HG02678 (cell line): ENCODE results near the gene BPIFB2.

Experiments
- ATAC-seq: cut with Tn5 transposase; IDR thresholded peaks from one replicate; pipeline ENCODE4 v1.9.1; 2021; ENCODE audit warnings: mild to moderate bottlenecking, moderate library complexity; ENCODE audit not compliant: unreplicated experiment

Gene BPIFB2

DNA sequence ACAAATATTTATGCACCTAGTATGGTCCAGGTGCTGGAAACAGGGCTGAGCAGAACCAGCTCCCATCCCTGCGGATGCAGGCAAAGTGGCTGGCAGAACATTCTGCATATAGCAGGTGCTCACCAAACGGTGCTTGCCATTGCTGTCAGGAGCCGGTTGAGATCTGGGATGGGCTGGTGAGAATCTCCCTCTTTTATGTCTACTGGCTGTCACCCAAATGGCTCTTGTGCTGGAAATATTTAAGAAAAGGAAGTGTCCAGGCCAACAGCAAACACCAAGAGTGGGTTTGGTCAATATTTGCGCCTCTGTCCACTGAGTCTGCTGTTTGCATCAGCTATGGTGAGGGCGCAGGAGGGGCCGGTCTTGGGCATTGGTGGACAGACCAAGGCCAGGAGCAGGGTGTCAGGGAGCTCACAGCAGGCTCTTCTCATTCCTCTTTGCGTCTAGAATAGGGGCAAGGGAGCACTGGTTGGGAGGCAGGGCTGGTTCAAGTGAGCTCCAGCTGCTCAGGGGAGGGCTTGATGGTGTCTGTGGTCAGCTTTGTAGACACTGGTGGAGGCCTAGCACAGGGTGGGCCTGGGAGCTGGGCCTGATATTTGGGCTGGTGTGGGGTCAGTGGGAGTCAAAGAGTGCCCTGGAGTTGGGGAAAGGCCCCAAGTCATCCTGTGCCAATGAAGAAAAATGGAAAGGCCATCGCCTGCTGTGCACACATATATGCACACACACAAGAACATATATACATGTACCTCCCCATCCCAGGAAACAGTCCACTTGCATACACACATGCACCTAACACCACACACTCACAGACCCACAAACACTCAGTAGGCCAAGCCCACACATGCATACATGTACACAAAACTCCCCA lies 1.4 kb upstream of the BPIFB2 start:
- ATAC-seq, result no peak

DNA sequence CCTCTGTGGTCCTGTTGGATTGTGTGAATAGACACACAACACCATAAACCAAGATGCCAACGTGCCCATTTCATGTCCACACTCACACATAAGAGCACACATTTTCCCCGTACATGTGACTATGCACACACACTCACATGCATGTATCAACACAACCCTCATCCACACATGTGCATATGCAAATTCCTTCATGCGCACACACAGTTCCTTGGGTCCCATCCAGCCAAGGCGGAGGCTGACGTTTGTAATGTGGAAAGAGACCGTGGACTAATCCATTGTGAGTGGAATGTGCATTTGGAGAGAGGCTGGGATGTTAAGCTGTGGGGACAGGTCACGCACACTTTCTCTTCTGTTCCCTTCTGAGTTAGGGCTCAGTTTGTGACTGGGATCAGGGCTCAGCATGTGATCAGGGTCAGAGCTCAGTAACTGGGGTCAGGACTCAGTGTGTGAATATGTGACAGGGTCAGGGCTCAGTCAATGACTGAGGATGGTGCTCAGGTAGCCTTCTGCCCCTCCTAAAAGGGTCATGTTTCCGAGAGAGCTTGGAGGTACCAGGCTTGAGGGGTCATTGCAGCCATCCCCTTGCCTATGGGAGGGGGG lies 628 bp upstream of the BPIFB2 start:
- no peak for ATAC-seq

DNA sequence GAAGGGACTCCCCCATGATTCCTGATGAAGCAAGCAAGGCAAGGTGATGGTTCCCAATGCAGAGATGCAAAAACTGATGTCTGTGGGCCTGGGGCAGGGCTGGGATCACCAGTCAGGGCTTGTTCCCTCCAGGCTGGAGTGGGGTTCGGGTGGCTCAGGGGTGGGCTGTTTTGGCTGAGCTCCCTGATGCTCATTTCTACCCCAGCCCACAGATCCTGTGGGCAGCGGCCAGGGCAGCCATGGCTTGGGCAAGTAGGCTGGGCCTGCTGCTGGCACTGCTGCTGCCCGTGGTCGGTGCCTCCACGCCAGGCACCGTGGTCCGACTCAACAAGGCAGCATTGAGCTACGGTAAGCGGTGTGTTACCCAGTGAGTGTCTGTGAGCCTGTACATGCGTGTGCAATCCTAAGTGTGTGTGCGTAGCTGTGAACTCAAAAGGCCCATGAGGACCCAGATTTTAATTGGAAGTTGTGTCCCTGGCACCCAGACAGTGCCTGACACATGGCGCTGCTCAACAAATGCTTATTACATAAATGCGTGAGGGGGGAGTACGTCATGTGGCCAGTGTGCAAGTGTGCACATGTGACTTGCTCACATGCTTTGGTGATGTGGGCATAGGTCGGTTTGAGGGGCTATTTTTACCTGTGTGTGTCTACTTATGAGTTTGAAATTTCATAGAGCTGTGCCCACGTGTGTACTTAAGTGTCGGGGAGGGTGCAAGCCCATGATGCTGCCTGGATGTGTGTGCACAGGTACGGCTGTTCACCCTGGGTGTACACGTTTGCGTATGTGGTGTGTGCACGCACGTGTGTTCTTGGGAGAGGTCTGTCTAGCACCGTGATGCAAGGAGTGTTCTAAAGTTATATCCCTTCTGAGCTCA lies 1.1 kb downstream of the BPIFB2 start:
- no peak for ATAC-seq

DNA sequence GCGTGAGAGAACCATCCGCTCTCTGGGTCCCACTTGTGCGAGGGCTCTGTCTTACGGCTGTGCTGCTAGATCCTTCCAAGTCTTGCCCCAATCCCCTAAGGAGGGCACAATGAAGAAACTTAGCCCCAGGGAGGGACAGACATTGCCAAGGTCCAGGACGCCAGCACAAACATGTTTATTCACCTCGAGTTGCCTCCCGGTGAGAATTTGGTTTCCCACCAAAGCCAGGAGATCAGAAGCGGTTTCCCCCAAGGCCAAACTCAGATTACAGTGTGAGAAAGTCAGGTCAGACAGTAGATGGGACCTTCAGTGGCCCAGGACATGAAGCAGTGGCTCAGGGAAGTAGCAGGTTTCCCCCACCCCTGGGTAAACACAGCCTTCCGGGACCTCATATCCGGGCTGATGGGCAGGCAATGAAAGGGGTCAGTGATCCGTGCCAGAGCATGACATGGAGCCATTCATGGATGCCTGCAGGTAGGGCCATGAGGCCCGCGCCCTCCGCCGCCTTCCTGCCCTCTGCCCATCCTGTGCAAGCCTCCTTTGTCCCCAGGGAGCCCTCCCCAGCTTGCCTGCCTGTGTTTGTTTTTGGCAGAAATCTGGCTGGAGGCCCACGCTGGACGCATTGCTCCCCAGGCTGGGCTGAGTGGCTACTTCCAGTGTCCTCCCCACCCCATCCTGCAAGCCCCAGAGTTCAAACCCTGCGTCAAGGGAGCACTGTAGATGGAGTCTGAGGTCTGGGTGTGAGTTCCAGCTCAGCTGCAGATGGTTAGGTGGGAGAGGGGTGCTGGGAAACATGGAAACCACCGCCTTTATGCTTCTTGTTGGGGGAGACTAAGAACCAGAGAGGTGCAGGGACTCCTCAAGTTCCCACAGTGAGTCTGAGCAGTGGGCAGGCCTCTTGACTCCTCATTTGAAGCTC lies 2.0 kb downstream of the BPIFB2 start:
- ATAC-seq, result no peak

DNA sequence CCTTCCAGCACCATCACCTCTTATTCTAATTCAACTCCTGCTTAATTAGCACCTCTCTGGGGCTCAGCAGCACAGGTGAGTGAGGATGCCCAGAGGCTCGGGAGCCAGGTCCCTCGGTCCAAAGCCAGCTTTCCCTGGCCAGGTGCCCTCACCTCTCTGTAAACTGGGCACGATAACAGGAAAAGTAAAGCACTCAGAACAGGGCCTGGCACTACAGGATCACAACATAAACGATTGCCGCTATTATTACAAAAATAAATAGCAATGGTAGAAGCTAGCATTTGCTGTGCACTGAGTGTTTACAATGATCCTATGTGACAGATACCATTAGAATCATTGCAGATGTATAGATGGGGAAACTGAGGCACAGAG lies 2.6 kb downstream of the BPIFB2 start:
- no peak for ATAC-seq

DNA sequence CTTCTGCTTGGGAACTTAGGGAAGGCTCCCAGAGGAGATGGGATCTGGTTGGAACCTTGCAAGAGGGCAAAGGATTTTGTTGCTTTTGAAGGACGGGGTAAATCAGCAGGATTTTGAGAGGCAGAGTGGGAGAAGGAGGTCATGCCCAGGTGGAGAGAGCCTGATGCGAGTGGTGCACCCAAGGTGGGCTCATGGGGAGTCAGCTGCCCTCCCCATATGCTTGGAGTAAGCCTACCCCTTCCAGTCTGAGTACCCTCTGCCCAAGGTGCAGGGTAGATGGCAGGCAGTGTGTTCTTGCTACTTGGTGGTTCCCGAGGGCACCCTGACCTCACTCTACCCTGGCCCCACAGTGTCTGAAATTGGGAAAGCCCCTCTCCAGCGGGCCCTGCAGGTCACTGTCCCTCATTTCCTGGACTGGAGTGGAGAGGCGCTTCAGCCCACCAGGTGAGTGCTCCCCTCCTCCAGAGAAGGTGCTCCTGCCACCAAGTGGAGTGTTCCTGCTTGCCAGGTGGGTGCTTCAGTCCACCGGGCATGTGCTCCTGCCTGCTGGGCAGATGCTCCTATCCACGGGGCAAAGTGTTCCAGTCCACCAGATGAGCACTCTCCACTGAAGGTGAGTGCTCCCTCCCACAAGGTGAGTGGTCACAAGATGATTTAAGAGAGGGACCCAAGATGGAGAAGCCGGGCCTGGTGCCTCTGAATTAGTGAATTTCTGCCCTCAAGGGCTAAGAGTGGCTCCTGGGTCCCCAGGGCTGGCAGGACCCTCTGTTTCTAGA lies 3.4 kb downstream of the BPIFB2 start:
- ATAC-seq, result no peak

DNA sequence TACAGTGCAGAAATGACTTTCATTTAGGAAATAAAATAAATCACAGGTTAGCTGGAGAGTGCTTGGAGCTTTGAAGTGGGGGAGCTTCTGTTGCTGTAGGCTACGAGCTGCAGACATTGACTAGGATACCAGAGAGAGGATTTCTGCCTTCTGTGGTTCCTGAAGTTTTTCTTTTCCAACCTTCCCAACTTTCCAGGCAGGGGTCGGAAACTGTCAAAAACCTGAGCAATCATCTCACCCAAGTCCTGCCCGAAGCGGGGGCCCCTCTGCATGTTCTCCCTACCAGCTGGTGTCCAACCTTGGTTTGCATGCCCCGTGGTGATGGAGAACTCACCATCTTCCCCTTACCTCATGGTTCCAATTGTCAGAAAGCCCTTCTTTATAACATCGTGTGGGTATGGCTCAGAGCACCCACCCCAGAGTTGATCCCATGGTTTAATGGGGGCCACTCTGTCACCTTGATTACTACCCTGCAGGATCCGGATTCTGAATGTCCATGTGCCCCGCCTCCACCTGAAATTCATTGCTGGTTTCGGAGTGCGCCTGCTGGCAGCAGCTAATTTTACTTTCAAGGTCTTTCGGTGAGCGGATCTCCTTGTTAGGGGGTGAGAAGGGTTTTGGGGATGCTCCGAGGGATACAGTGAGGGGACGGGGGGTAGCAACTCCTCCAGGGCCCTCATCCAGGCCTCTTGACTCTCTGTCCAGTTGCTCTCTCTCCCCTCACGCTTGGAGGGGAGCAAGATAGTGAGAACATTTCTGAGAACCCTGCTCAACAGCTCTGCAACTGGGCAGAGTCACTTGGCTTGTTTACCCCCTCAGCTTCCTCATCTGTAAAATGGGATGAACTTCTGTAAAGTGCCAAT lies 5.1 kb downstream of the BPIFB2 start:
- no peak for ATAC-seq

DNA sequence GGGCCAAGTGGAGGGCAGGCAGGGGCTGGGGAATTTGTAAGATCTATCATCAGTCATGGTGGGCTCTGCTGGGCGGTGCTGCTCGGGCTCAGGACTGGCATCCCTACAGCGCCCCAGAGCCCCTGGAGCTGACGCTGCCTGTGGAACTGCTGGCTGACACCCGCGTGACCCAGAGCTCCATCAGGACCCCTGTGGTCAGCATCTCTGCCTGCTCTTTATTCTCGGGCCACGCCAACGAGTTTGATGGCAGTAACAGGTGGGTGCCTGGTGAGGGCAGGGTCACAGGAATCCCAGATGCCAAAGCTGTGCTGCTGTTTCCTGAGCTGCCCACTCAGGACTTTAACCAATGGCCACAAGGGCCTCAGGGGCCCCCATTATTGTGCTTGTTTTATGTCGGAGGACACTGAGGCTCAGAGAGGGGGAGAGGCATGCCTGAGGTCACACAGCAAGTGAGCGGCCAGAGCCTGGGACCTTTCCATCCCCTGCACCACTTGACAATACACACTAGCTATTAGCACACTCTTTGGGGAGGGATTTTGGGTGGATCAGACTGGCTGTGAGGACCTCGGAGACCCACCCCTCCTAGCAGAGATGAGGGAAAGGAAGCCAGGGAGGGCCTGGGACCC lies 6.3 kb downstream of the BPIFB2 start:
- no peak for ATAC-seq

DNA sequence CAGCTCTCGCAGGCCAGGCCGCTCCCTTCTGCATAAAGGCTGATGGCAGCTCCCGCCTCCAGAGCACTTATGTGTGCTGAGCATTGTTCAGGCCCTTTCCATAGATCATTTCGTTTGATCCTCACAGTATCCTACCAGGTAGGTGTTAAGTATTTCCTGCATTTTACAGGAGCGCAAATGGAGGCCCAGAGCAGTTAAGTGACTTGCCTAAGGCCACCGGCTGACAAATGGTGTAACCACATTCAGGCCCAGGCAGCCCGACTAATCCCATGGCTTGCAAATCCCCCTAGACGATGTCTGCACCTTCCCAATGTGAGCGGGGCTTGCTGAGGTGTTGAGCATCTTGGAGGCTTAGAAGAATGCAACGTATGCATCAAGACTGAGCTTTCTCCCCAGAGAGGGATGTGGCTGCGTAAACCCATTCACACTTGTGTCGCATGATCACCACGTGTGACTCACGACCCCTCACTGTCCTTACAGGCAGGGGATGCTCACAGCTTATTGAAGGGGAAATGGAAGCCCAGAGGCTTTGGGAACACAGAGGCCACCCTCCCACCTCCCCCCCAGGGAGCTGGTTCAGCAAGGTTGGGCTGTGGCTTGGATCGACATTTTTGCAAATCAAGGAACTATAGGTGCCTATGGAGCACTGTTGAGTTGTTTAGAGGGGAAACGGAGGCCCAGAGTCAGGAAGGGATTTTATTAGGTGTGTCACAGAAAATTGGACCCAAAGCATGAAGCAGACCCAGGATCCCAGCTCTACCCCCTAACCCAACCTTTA lies 7.0 kb downstream of the BPIFB2 start:
- no peak for ATAC-seq

DNA sequence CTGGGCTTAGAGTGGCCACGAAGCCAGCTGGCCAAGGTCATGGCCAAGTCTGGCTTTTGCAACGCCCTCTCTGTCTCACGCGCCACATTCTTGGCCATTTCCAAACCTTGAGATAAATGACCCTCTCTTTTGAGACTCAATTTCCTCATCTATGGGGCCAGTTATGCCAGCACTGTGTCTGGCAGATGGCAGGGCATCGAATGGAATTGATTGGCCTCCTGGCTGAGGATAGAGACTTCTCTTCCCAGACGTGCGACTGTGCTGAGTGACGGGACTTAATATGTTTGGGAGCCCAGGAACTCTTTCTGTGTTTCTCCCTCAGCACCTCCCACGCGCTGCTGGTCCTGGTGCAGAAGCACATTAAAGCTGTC lies 7.6 kb downstream of the BPIFB2 start:
- ATAC-seq, result no peak

DNA sequence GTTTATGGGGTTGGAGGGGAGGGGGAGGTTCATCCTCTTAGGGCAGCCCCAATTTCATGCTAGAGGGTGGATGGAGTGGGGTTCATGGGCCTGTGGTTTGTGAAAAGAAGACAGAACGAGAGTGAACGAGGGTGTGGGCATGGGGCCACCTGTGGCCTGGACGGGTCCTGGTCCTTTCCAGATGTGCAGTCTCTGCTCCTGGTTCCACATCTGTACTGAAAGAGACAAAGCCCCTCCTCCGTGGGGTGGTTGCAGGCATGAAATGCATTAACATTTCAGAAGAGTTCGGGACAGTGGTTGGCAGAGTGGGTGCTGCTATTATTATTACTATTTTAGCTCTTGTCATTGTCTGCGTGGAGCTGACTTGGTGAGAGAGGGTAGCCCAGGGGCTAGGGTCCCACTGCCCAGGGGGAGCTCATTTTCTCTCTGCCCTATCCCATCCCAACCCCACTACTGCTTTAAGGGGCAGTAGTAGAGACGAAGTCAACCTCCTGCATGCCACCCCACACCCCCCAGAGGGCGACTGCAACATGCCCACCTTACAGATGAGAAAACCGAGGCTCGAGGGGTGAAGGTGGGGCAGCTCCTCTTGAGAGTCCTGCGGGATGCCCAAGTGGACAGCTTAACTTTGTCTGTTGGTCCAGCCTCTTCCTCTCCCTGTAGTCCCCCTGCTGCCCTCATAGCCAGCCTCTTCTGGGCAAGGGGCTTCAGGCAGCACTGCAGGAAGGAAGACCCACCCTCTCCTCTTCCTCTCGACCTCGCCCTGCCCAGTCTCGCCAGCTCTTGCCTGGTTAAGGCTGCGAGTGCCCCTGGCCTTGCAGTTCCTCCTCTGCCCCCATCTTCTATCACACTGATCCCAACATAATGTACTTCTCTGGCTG lies 8.4 kb downstream of the BPIFB2 start:
- ATAC-seq, result no peak

DNA sequence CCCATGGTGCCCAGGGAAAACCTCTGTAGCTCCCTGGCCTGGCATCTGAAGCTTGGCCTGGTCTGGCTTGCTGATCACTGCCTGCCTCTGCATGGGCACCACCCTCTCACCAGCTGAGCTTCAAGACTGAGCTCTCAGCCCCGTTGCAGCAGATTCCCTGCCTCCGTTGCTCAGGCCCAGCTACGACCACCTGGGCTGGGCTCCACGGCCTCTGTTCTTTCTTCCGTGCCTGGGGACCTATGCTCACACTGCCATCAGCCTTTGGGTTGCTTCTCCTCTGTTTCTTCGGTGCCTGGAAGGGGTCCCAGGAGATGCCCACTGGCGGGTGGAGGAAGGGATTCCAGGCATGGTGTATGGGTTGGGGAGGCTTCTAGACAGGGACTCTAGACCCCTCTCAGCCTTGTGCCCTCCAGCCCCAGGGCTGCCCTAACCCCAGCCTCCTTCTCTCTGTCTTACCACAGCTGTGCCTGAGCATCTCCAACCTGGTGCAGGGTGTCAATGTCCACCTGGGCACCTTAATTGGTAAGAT lies 9.1 kb downstream of the BPIFB2 start:
- ATAC-seq, result no peak

DNA sequence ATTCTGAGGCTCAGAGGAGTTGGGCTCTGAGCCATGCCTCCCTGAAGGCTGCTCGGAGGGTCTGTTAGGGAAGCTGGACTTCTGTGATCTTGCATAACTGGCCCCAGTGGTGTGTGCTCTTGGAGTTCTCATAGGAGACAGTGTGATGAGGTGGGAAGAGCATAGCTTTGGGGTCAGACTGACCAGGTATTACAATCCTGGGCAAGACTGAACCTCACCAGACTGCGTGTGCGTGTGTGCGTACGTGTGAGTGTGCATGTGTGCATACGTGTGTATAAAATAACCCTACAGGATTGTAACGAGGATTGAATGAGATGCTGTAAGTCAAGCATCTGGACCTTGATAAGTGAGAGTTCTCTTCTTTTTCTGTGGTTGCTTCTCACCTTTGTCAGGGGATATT lies 10.0 kb downstream of the BPIFB2 start:
- no peak for ATAC-seq

DNA sequence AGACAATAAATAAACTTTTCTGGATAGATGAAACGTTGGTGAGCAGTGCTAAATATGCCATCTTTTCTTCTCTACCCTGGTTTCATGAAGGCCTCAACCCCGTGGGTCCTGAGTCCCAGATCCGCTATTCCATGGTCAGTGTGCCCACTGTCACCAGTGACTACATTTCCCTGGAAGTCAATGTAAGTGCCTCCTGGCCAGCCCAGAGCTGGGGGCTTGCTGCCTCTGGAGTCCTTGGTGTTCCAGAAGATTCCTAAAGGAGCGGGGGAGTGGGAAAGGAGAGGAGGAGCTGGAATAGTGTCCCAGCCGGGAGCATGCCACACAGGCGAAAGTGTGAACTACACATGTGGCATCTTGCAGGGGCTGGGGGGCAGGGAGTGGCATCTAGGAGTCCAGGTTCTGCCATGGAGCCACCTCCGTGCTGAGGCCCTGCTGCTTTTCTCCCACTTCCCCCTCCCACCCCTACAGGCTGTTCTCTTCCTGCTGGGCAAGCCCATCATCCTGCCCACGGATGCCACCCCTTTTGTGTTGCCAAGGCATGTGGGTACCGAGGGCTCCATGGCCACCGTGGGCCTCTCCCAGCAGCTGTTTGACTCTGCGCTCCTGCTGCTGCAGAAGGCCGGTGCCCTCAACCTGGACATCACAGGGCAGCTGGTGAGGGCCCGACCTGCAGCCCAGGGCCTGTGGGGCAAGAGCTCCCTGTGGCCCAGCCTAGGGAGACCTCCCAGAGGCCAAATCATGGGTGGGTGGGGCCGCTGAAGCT lies 10.8 kb downstream of the BPIFB2 start:
- ATAC-seq, result no peak

DNA sequence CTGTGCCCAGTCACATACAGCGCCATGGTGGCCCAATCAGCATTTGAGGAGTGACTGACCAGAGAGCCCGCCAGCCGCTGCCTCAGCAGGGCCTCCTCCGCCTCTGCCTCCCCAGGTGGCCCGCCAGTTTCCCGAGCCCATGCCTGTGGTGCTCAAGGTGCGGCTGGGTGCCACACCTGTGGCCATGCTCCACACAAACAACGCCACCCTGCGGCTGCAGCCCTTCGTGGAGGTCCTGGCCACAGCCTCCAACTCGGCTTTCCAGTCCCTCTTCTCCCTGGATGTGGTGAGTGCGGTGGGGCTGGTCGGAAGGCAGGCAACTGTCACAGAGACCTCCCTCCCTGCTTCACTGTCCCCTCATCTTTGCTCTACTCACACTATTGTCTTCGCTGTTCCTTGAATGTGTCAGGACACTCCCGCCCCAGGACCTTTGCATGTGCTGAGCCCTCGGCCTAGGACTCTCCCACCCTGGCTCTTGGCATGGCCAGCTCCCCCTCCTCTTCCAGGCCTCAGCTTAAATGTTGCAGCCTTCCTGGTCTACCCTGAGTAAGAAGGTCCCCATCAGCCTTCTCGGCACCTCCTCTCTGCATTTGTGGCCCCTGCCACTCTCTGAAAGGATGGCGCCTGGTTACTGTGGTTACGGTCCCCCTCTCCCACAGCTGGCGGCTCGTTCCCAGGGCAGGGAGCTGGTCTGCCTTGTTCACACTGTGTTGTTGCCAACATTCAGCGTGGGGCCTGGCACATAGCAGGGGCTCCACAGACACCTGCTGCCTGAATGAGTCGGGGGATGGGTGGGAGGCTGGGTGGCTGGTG lies 12.2 kb downstream of the BPIFB2 start:
- ATAC-seq, result no peak
